Lower leg skin (tissue), 4 donors: ENCODE data around the gene KCTD7. TPM values are rescaled to one million over a fixed set of nuclear protein-coding genes. Genes with fewer than 3 reads are reported as not detected.

ENCODE experiments used
- DNase-seq, 2 donors: peaks; one replicate each; pipeline ENCODE4 v3.0.0-alpha.2; 2019; ENCODE audit warnings: low spot score in 2 of 2
- H3K4me3 ChIP-seq: fragments of 200-600 bp; sonication (generic); 2 replicates; pipeline ENCODE4 v1.5.1; 2017; ENCODE audit warnings: mild to moderate bottlenecking, low read depth; ENCODE audit not compliant: poor library complexity, severe bottlenecking
- CTCF ChIP-seq, 3 donors: fragments of 450-650 bp; IDR thresholded peaks; one replicate each; pipeline ENCODE4 v1.5.1; 2016; ENCODE audit warnings: antibody characterized with exemption in 3 of 3, mild to moderate bottlenecking in 3 of 3, moderate library complexity in 2 of 3
- POLR2A ChIP-seq, 2 donors: fragments of 450-650 bp; IDR thresholded peaks; one replicate each; pipeline ENCODE4 v1.6.1; 2016 to 2017; ENCODE audit warnings: antibody characterized with exemption in 2 of 2, mild to moderate bottlenecking in 1 of 2, moderate library complexity in 1 of 2
- WGBS, 2 donors: methylation state at CpG; one replicate each; pipeline ENCODE4 v1.1.5; 2018; 5-methylcytosine and 5-hydroxymethylcytosine counted together
- intact Hi-C: fragments of 100-400 bp; cut with DNase I; formaldehyde crosslinking; loops from one replicate; pipeline ENCODE4 v1.15.0; 2023; ENCODE audit warnings: low total_unique reads
- total RNA-seq, 4 donors: library from RNA; depleted of rRNA; stranded (reverse); fragments of >200 nt; gene quantifications; one replicate each; pipeline ENCODE4 v1.1.0, GENCODE V29; 2016

The KCTD7 gene
- total RNA-seq, 4 donors from 2014 or later, result 5.1 to 8.2 (median 6.1) TPM

DNA sequence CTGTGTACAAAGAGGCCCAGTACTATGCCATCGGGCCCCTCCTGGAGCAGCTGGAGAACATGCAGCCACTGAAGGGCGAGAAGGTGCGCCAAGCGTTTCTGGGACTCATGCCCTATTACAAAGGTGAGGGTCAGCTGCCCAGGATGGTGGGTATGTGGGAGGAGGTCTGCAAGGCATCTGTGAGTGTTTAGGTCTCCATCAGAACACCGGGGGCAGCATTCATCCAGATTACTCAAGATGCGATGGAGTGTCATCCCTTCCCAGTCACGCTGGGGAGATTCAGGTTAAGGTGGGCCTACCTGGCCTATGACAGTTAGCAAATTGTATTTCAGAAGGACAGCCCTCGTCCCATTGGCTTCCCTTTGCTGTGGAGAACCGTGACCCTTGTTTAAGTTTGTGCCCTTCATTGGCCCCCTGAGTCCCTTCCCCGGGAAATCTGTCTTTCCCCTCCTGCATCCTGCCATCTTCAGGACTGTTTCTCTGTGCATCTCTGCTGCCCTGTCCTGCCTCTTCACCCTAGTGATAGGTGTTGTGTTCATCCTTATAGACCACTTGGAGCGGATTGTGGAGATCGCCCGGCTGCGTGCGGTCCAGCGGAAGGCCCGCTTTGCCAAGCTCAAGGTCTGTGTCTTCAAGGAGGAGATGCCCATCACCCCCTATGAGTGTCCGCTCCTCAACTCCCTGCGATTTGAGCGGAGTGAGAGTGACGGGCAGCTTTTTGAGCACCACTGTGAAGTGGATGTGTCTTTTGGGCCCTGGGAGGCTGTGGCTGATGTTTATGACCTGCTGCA, 9.8 kb downstream of the KCTD7 start:
- 91 to 95% methylated on average over 21 of the region's 21 CpGs for WGBS, 2 donors
- no peak overlapping the region for H3K4me3 ChIP-seq
- intact Hi-C loops, result no loop called here
- TF ChIP-seq CTCF (IDR thresholded peaks at IDR 0.05), result no peak
- no peak for TF ChIP-seq POLR2A (IDR thresholded peaks at IDR 0.05)
- DNase-seq, result no peak

DNA sequence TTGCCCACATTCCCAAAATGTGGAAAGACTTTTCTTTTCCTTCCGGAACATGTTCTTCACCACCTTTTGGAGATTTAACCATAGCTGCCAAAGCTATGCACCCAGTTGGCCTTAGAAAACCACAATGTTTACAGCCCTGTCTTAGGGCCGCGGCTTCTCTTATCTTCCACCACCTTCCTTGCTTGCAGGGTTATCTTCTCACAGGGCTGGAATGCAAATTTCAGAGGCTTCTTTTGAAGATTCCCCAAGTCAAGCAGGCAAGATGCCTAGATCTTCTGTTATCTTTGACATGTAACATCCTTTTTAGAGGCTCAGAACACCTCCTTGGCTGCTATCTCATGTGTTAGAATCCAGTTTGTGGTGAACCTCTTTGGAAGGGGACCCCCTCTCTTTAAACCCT, 11.1 kb downstream of the KCTD7 start:
- 84 to 95% methylated on average over 3 of the region's 3 CpGs for WGBS, 2 donors
- TF ChIP-seq POLR2A (IDR thresholded peaks at IDR 0.05), result no peak
- no peak for DNase-seq
- no peak overlapping the region for H3K4me3 ChIP-seq
- intact Hi-C loops, result no loop called here

GRCh38 chr7:66640802-66641525, 12.3 kb downstream of the KCTD7 start:
- 89 to 90% methylated on average over 7 of the region's 7 CpGs for WGBS, 2 donors
- intact Hi-C loops, result no loop called here
- DNase-seq, result no peak

GRCh38 chr7:66641526-66641871, 12.8 kb downstream of the KCTD7 start:
- DNase-seq, result no peak
- intact Hi-C loops, result no loop called here
- TF ChIP-seq POLR2A (IDR thresholded peaks at IDR 0.05) (no peak), CTCF (IDR thresholded peaks at IDR 0.05) (no peak)
- no peak overlapping the region for H3K4me3 ChIP-seq
- 94 to 95% methylated on average over 4 of the region's 4 CpGs for WGBS, 2 donors

More at GRCh38 chr7:66640802-66641525, 12.3 kb downstream of the KCTD7 start:
- H3K4me3 ChIP-seq, result no peak overlapping the region
- TF ChIP-seq POLR2A (IDR thresholded peaks at IDR 0.05) (no peak), CTCF (IDR thresholded peaks at IDR 0.05) (no peak)

- TF ChIP-seq CTCF (IDR thresholded peaks at IDR 0.05) (no peak), POLR2A (IDR thresholded peaks at IDR 0.05) (no peak)
- intact Hi-C loops, result no loop called here
- H3K4me3 ChIP-seq, result no peak overlapping the region
- 90% methylated on average over 3 of the region's 3 CpGs for WGBS, 2 donors
- DNase-seq, result no peak
These were observed 13.5 kb downstream of the KCTD7 start for GRCh38 chr7:66642186-66642585.

DNA sequence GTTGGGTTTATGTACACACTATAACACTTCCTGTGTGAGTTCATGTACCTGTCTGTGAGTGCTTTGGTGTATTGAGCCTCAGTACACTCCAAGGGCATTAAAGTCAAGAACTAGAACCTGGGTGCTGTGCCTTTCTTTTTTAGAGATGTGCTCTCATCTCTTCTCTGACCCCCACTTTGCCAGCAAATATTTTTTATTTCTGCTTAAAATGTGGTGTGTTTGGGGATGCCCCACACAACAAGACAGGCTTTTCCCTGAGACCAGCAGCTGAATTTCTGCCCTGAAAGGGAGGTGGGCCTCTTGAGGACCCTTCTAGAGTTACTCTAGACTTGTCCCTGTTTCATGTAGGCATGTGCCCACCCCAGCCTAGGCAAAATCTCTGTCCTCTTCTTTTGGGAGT, 14.3 kb downstream of the KCTD7 start:
- no peak for TF ChIP-seq POLR2A (IDR thresholded peaks at IDR 0.05)
- TF ChIP-seq CTCF (IDR thresholded peaks at IDR 0.05), result no peak

More for the DNA sequence above, 14.3 kb downstream of the KCTD7 start:
- no peak for DNase-seq
- intact Hi-C loops, result no loop called here
- no peak overlapping the region for H3K4me3 ChIP-seq
